GM23338 (cell line): ENCODE measurements around the gene ANKK1. TPM values are rescaled to one million over a fixed set of nuclear protein-coding genes. Genes with fewer than 3 reads are reported as not detected.

Source experiments
- ATAC-seq: fragments of 200-7000 bp; cut with Tn5 transposase; 3 replicates; pipeline ENCODE4 v1.9.1; 2020
- DNase-seq: peaks from one replicate; pipeline ENCODE4 v3.0.0-alpha.2; 2015; ENCODE audit warnings: low spot score
- H2AFZ ChIP-seq: fragments of 200-600 bp; sonication (generic); 2 replicates; pipeline ENCODE4 v1.8.0; 2016; ENCODE audit warnings: antibody characterized with exemption, mild to moderate bottlenecking, moderate library complexity
- H3F3A ChIP-seq: fragments of 200-600 bp; sonication (generic); replicated peaks from 2 replicates; pipeline ENCODE4 v1.8.0; 2017; ENCODE audit warnings: antibody characterized with exemption, mixed run types, low read depth
- H3K27ac ChIP-seq: fragments of 200-600 bp; sonication (generic); 2 replicates; pipeline ENCODE4 v1.6.1; 2016; ENCODE audit warnings: low read depth
- H3K27me3 ChIP-seq: fragments of 200-600 bp; sonication (generic); 2 replicates; pipeline ENCODE4 v1.8.0; 2016; ENCODE audit warnings: mild to moderate bottlenecking, mixed run types, moderate library complexity; ENCODE audit not compliant: insufficient read depth
- H3K36me3 ChIP-seq: fragments of 200-600 bp; sonication (generic); 2 replicates; pipeline ENCODE4 v1.8.0; 2016; ENCODE audit warnings: mild to moderate bottlenecking; ENCODE audit not compliant: insufficient read depth
- H3K4me1 ChIP-seq: fragments of 200-600 bp; sonication (generic); 2 replicates; pipeline ENCODE4 v1.8.0; 2016; ENCODE audit warnings: mild to moderate bottlenecking, moderate library complexity; ENCODE audit not compliant: insufficient read depth
- H3K4me2 ChIP-seq: fragments of 200-600 bp; sonication (generic); 2 replicates; pipeline ENCODE4 v1.7.1; 2017; ENCODE audit warnings: mixed run types
- H3K4me3 ChIP-seq: fragments of 200-600 bp; sonication (generic); 2 replicates; pipeline ENCODE4 v1.6.1; 2016; ENCODE audit warnings: mixed run types
- H3K79me2 ChIP-seq: fragments of 200-600 bp; sonication (generic); replicated peaks from 2 replicates; pipeline ENCODE4 v1.8.0; 2017; ENCODE audit warnings: mild to moderate bottlenecking; ENCODE audit not compliant: insufficient read depth
- H3K9me2 ChIP-seq: fragments of 200-600 bp; sonication (generic); 2 replicates; pipeline ENCODE4 v1.8.0; 2017; ENCODE audit not compliant: insufficient read depth
- H4K20me1 ChIP-seq: fragments of 200-600 bp; sonication (generic); replicated peaks from 2 replicates; pipeline ENCODE4 v1.8.0; 2017; ENCODE audit warnings: mild to moderate bottlenecking; ENCODE audit not compliant: insufficient read depth
- H3K27ac Mint-ChIP-seq: 2 replicates; pipeline ENCODE4 v1.8.0; 2020; ENCODE audit warnings: inconsistent platforms, mild to moderate bottlenecking, moderate library complexity, mixed read lengths
- H3K27me3 Mint-ChIP-seq: 3 replicates; pipeline ENCODE4 v1.8.0; 2022; ENCODE audit warnings: low read depth, mild to moderate bottlenecking, moderate library complexity, mixed read lengths, inconsistent platforms; ENCODE audit not compliant: insufficient read depth, poor library complexity
- H3K36me3 Mint-ChIP-seq: 3 replicates; pipeline ENCODE4 v1.8.0; 2021; ENCODE audit warnings: low read depth, mild to moderate bottlenecking, inconsistent platforms, moderate library complexity, mixed read lengths
- H3K4me1 Mint-ChIP-seq: 3 replicates; pipeline ENCODE4 v1.8.0; 2020; ENCODE audit warnings: mild to moderate bottlenecking, inconsistent platforms, mixed read lengths
- H3K4me3 Mint-ChIP-seq: 3 replicates; pipeline ENCODE4 v1.8.0; 2021; ENCODE audit warnings: moderate library complexity, mild to moderate bottlenecking, inconsistent platforms, mixed read lengths
- H3K9me3 Mint-ChIP-seq: 3 replicates; pipeline ENCODE4 v1.8.0; 2020; ENCODE audit warnings: moderate library complexity, mild to moderate bottlenecking, inconsistent platforms, mixed read lengths
- CREB1 ChIP-seq: fragments of 250-450 bp; sonication (Bioruptor Pico); IDR thresholded peaks from 2 replicates; pipeline ENCODE4 v1.5.0; 2020; ENCODE audit warnings: low read depth, mild to moderate bottlenecking, moderate library complexity
- ETS1 ChIP-seq: IDR thresholded peaks from 2 replicates; pipeline ENCODE4 v1.6.1; 2016; ENCODE audit warnings: antibody characterized with exemption
- EZH2phosphoT487 ChIP-seq: fragments of 200-600 bp; sonication (generic); IDR thresholded peaks from one replicate; pipeline ENCODE4 v1.8.1; 2018; ENCODE audit warnings: antibody characterized with exemption; ENCODE audit not compliant: unreplicated experiment
- JUNB ChIP-seq: IDR thresholded peaks from one replicate; pipeline ENCODE4 v1.6.1; 2016; ENCODE audit warnings: antibody characterized with exemption; ENCODE audit not compliant: unreplicated experiment
- NANOG ChIP-seq: IDR thresholded peaks from 2 replicates; pipeline ENCODE4 v1.6.1; 2016; ENCODE audit warnings: antibody characterized with exemption, borderline replicate concordance
- POLR2AphosphoS5 ChIP-seq: IDR thresholded peaks from 2 replicates; pipeline ENCODE4 v1.6.1; 2016; ENCODE audit warnings: antibody characterized with exemption, low read depth
- STAT1 ChIP-seq: IDR thresholded peaks from one replicate; pipeline ENCODE4 v1.6.1; 2016; ENCODE audit warnings: antibody characterized with exemption; ENCODE audit not compliant: unreplicated experiment
- ZNF114 ChIP-seq: fragments of 250-450 bp; sonication (Bioruptor Pico); IDR thresholded peaks from 2 replicates; pipeline ENCODE4 v1.5.0; 2020; ENCODE audit warnings: mild to moderate bottlenecking, moderate library complexity
- polyA plus RNA-seq: library from polyadenylated mRNA; unstranded; fragments of >200 nt; fragmentation: Nextera tagmentation; extraction: Ambion mirVana; gene quantifications from 2 replicates; pipeline ENCODE4 v1.2.1, GENCODE V29; 2016
- total RNA-seq: library from RNA; depleted of rRNA; stranded (reverse); fragments of >200 nt; shearing (Covaris generic); gene quantifications from 2 replicates; pipeline ENCODE4 v1.2.3, GENCODE V29; 2014
- TF ChIP-seq, protein P1 (sequence below): IDR thresholded peaks from one replicate; pipeline ENCODE4 v1.6.1; 2018; ENCODE audit warnings: antibody characterized with exemption; ENCODE audit not compliant: unreplicated experiment
- TF ChIP-seq, protein P2 (sequence below): fragments of 250-450 bp; sonication (Bioruptor Pico); IDR thresholded peaks from 2 replicates; pipeline ENCODE4 v1.5.0; 2020; ENCODE audit warnings: mild to moderate bottlenecking, moderate library complexity

ANKK1 gene
- total and polyA plus RNA-seq, 2 experiments from 2014 or later, result 0.08 to 0.14 TPM

- H3K79me2 ChIP-seq, result no peaks in the 10 kb centered on the region
- no peak for ATAC-seq
- no peaks in the 10 kb centered on the region; the same call in 2 of the 3 replicates for H3K9me3 Mint-ChIP-seq
- no peaks in the 10 kb centered on the region; the same call in 2 of the 3 replicates for H3K36me3 Mint-ChIP-seq
- H4K20me1 ChIP-seq, result no peaks in the 10 kb centered on the region
- H3K4me3 ChIP-seq, result no peak overlapping the region
- H3K4me3 Mint-ChIP-seq, result no peak overlapping the region
- TF ChIP-seq JUNB, result no peak
- TF ChIP-seq STAT1, result no peak
- no peak for TF ChIP-seq ETS1
- TF ChIP-seq ZNF114, result no peak
- no peak for TF ChIP-seq EZH2phosphoT487
- TF ChIP-seq NANOG, result no peak
- DNase-seq, result no peak
- no peaks in the 10 kb centered on the region for H3K36me3 ChIP-seq
- H3K27me3 ChIP-seq, result no peaks in the 10 kb centered on the region
- no peak overlapping the region for H3K4me2 ChIP-seq
- peaks cover 8% of the 10 kb centered on the region for H3K27me3 Mint-ChIP-seq
- no peak overlapping the region for H3K27ac ChIP-seq
- H3K27ac Mint-ChIP-seq, result no peak overlapping the region
- no peaks in the 10 kb centered on the region for H3F3A ChIP-seq
- no peaks in the 10 kb centered on the region for H3K4me1 ChIP-seq
- no peak overlapping the region for H2AFZ ChIP-seq
- no peaks in the 10 kb centered on the region for H3K4me1 Mint-ChIP-seq
- H3K9me2 ChIP-seq, result no peaks in the 10 kb centered on the region
Observed at GRCh38 chr11:113411536-113411935, 24.0 kb downstream of the ANKK1 start.

DNA sequence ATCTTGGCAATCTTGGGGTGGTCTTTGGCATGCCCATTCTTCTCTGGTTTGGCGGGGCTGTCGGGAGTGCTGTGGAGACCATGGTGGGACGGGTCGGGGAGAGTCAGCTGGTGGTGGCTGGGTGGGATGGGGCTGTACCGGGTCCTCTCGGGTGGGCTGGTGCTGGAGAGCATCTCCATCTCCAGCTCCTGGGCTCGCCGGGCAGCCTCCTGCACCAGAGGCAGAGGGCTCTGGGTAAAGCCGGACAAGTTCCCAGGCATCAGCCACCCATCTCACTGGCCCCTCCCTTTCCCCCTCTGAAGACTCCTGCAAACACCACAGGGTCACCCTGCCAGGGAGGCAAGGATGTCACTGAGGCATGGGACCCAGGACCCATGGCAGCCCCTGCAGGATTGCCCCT lies 25.1 kb downstream of the ANKK1 start:
- Histone ChIP-seq H3K27me3 (no peaks in the 10 kb centered on the region), H3F3A (no peaks in the 10 kb centered on the region), H3K4me1 (no peaks in the 10 kb centered on the region), H3K4me3 (no peak overlapping the region), H3K36me3 (no peaks in the 10 kb centered on the region), H4K20me1 (no peaks in the 10 kb centered on the region), H3K9me2 (no peaks in the 10 kb centered on the region), H2AFZ (no peak overlapping the region), H3K79me2 (no peaks in the 10 kb centered on the region), H3K4me2 (no peak overlapping the region), H3K27ac (no peak overlapping the region)
- Mint-ChIP-seq H3K36me3 (no peaks in the 10 kb centered on the region; the same call in 2 of the 3 replicates), H3K4me1 (no peaks in the 10 kb centered on the region), H3K9me3 (no peaks in the 10 kb centered on the region; the same call in 2 of the 3 replicates), H3K4me3 (no peak overlapping the region), H3K27ac (no peak overlapping the region), H3K27me3 (peaks cover 6% of the 10 kb centered on the region)
- DNase-seq (no peak), ATAC-seq (no peak)
- TF ChIP-seq POLR2AphosphoS5 (no peak), CREB1 (no peak), NANOG (no peak), ZNF114 (no peak)
- TF ChIP-seq, protein P1, sequence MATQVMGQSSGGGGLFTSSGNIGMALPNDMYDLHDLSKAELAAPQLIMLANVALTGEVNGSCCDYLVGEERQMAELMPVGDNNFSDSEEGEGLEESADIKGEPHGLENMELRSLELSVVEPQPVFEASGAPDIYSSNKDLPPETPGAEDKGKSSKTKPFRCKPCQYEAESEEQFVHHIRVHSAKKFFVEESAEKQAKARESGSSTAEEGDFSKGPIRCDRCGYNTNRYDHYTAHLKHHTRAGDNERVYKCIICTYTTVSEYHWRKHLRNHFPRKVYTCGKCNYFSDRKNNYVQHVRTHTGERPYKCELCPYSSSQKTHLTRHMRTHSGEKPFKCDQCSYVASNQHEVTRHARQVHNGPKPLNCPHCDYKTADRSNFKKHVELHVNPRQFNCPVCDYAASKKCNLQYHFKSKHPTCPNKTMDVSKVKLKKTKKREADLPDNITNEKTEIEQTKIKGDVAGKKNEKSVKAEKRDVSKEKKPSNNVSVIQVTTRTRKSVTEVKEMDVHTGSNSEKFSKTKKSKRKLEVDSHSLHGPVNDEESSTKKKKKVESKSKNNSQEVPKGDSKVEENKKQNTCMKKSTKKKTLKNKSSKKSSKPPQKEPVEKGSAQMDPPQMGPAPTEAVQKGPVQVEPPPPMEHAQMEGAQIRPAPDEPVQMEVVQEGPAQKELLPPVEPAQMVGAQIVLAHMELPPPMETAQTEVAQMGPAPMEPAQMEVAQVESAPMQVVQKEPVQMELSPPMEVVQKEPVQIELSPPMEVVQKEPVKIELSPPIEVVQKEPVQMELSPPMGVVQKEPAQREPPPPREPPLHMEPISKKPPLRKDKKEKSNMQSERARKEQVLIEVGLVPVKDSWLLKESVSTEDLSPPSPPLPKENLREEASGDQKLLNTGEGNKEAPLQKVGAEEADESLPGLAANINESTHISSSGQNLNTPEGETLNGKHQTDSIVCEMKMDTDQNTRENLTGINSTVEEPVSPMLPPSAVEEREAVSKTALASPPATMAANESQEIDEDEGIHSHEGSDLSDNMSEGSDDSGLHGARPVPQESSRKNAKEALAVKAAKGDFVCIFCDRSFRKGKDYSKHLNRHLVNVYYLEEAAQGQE, result no peak
- TF ChIP-seq, protein P2, sequence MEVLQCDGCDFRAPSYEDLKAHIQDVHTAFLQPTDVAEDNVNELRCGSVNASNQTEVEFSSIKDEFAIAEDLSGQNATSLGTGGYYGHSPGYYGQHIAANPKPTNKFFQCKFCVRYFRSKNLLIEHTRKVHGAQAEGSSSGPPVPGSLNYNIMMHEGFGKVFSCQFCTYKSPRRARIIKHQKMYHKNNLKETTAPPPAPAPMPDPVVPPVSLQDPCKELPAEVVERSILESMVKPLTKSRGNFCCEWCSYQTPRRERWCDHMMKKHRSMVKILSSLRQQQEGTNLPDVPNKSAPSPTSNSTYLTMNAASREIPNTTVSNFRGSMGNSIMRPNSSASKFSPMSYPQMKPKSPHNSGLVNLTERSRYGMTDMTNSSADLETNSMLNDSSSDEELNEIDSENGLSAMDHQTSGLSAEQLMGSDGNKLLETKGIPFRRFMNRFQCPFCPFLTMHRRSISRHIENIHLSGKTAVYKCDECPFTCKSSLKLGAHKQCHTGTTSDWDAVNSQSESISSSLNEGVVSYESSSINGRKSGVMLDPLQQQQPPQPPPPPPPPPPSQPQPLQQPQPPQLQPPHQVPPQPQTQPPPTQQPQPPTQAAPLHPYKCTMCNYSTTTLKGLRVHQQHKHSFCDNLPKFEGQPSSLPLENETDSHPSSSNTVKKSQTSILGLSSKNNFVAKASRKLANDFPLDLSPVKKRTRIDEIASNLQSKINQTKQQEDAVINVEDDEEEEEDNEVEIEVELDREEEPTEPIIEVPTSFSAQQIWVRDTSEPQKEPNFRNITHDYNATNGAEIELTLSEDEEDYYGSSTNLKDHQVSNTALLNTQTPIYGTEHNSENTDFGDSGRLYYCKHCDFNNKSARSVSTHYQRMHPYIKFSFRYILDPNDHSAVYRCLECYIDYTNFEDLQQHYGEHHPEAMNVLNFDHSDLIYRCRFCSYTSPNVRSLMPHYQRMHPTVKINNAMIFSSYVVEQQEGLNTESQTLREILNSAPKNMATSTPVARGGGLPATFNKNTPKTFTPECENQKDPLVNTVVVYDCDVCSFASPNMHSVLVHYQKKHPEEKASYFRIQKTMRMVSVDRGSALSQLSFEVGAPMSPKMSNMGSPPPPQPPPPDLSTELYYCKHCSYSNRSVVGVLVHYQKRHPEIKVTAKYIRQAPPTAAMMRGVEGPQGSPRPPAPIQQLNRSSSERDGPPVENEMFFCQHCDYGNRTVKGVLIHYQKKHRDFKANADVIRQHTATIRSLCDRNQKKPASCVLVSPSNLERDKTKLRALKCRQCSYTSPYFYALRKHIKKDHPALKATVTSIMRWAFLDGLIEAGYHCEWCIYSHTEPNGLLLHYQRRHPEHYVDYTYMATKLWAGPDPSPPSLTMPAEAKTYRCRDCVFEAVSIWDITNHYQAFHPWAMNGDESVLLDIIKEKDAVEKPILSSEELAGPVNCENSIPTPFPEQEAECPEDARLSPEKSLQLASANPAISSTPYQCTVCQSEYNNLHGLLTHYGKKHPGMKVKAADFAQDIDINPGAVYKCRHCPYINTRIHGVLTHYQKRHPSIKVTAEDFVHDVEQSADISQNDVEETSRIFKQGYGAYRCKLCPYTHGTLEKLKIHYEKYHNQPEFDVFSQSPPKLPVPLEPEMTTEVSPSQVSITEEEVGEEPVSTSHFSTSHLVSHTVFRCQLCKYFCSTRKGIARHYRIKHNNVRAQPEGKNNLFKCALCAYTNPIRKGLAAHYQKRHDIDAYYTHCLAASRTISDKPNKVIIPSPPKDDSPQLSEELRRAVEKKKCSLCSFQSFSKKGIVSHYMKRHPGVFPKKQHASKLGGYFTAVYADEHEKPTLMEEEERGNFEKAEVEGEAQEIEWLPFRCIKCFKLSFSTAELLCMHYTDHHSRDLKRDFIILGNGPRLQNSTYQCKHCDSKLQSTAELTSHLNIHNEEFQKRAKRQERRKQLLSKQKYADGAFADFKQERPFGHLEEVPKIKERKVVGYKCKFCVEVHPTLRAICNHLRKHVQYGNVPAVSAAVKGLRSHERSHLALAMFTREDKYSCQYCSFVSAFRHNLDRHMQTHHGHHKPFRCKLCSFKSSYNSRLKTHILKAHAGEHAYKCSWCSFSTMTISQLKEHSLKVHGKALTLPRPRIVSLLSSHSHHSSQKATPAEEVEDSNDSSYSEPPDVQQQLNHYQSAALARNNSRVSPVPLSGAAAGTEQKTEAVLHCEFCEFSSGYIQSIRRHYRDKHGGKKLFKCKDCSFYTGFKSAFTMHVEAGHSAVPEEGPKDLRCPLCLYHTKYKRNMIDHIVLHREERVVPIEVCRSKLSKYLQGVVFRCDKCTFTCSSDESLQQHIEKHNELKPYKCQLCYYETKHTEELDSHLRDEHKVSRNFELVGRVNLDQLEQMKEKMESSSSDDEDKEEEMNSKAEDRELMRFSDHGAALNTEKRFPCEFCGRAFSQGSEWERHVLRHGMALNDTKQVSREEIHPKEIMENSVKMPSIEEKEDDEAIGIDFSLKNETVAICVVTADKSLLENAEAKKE, result no peak
